HG03135 (cell line): ENCODE data around the gene SATL1.
"Not testable (repeated sequence)": the region's sequence is repeated elsewhere in the genome, so short reads cannot be mapped to it uniquely, and the experiment has no call there.

Experiments used
- ATAC-seq: cut with Tn5 transposase; IDR thresholded peaks from one replicate; pipeline ENCODE4 v1.9.1; 2021; ENCODE audit warnings: mild to moderate bottlenecking, moderate library complexity; ENCODE audit not compliant: unreplicated experiment

Gene SATL1

DNA sequence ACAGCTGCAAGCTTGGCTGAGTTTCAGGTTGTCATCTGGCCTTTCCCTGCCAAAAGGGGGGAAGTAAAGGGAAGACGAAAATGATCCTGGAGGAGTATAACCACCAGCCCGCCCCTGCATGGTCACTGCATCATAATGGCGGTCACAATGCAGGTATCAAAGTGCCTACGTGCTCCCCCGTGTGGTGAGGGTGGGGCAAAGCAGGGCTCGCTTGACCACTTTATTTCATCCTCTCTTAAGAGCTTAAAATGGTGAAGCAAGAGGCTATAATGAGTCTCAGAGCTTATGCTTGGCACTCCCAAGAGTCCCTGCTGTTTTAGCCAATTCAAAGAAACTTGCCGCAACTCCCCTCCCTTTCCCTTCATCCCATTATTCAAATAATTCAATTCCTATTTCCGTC is 134.3 kb downstream of the SATL1 start:
- ATAC-seq, result peak; percentile 68

DNA sequence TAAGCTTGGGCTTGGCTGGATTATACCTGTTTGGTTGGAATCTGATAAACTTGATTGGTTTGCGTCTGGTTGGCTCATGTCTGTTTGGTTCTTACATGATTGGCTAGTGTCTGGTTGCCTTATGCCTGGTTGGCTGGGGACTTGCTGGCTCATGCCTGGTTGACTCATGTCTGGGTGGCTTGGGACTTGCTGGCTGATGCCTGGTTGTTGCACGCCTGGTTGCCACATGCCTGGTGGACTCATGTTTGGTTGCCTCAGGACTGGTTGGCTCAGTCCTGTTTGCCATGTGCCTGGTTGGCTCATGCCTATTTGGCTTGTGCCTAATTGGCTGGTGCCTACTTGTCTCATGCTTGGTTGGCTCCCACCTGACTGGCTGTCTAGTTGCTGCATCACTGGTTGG is 135.4 kb downstream of the SATL1 start:
- ATAC-seq, result no peak

DNA sequence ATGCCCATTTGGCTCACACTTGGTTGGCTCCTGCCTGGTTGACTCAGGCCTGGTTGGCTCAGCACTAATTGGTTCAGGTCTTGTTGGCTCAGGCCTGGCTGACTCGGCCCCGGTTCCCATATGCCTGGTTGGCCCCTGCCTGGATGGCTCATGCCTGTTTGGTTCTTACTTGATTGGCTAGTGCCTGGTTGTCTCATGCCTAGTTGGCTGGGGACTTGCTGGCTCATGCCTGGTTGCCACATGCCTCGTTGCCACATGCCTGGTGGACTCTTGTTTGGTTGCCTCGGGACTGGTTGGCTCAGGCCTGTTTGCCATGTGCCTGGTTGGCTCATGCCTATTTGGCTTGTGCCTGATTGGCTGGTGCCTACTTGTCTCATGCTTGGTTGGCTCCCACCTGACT is 136.2 kb downstream of the SATL1 start:
- no peak for ATAC-seq

DNA sequence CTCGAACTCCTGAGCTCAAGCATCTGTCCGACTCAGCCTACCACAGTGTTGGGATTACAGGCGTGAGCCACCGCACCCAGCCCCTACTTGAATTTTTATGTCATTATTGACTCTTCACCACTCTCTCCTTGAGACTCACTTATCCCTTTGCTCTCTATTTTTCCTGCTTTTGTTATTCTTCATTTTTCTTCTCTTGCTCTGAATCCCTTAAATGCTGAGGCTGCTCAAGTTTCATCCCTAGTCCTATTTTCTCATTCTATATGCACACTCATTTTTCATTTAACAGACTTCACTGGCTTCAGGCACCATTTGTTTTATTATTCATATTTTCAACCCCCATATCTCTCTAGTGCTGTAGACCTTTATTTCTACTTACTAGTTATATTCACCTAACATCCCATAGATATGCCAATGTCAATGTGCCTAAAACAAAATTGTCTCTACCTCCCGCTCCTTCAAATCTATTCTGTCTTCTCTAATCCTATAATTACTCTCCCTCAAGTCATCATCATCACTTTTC is 154.2 kb downstream of the SATL1 start:
- no peak for ATAC-seq

DNA sequence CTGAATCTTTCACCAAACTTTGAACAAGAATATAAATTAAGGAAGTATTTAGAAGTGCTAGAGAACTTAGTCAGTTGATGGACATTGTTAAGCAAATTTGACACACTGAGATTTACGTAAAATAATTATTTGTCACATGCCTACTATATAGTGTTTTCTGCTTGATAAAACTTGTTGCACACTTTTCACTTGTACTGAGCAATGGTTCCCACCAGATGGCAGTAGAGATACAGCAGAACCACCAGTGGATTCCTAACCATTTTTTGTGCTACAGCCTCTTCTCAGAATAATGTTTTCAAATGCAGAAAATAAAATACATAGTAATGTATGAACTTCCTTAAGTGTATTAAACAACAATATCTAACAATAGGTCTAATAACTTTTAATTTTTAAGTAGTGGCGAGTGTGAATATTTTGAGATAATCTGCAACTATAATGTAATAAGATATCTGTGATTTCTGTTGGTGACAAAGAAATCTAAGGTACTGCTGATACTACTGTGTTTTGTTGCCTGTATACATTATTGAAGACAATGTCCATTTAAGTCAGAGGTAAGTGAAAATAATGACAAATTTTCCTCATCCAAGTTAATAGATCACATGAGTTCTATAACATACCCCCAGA is 158.7 kb downstream of the SATL1 start:
- peak; percentile 92 for ATAC-seq

DNA sequence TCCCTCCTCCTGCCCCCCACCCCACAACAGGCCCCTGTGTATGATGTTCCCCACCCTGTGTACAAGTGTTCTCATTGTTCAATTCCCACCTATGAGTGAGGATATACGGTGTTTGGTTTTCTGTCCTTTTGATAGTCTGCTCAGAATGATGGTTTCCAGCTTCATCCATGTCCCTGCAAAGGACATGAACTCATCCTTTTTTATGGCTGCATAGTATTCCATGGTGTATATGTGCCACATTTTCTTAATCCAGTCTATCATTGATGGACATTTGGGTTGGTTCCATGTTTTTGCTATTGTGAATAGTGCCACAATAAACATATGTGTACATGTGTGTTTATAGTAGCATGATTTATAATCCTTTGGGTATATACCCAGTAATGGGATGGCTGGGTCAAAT is 166.3 kb downstream of the SATL1 start:
- not testable (repeated sequence) for ATAC-seq

DNA sequence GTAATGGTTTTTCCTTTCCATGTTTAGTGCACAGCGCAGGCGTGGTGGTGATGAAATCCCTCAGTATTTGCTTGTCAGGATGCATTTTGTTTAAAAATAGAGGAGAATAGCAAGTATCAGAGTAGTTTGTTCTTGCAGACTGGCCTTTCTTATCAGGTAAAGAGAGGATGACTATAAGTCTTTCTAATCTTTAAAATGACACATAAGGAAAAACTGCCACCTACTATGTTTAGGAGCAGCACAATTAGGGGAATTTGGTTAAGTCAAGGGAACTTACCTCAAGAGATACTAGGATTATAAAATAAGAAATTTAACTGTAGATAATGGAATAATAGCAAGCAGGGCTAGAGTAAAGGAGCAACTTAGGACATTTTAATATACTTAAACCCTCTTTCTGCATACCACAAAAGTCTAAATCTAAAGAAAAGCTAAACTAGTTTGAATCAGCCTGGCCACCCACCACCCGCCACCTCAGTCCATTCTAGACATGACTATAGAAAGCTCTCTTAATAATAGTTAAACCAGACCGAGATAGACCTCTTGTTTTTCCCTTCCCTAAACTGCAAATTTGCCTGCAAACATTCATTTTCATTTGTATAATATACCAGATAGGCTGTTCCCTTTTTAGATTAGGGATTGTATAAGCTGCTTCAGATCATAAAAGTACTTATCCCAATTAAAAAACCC is 177.9 kb downstream of the SATL1 start:
- ATAC-seq, result peak; percentile 67

DNA sequence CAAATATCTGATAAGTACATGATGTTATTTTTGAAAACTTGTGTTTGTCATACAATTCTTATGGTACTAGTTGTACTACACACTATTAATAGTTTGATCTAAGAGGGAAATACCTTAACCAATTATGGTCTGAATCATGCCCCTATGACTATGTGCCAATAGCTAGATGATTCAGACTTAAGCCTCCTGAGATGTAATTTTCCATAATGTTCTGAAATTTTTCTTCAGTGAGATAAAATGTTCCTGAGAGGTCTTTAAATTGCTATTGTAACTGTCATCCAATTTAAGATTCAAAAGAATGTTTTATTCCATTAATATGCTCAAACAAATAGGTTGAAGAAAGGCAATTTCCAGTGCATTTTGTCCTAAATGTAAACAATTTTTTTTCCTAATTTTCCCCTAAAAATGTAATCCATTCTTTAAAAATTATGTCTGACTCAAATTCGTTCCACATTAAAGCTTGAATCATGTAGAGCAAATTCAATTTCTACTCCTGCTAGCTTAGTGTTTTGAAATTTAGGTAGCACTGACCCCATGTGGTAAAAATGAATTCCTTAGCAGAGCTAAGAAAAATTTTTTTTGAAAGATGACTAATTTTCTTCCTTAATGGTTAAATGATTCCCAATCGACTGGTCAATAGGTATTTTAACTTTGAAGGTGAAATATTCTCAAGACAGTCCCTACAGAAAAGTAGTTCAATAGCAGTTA is 190.8 kb downstream of the SATL1 start:
- no peak for ATAC-seq

DNA sequence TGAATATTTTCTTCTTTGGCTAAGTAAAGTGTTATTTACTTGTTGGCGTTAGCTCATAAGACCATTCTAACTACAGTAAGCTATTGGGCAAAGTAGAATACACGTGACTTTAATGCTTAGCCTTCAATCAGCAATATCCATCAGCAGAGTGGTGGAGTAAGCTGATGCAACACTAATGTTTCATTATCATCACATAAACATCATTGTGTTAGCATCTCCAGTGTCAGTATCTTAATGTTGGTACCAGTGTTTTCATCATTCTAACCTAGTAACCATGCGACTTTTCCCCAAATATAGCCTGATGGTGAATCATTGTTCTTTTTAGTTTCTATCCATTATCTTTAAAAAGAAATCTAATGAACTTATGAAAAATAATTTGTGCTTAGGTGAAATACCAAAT is 191.4 kb downstream of the SATL1 start:
- ATAC-seq, result no peak

DNA sequence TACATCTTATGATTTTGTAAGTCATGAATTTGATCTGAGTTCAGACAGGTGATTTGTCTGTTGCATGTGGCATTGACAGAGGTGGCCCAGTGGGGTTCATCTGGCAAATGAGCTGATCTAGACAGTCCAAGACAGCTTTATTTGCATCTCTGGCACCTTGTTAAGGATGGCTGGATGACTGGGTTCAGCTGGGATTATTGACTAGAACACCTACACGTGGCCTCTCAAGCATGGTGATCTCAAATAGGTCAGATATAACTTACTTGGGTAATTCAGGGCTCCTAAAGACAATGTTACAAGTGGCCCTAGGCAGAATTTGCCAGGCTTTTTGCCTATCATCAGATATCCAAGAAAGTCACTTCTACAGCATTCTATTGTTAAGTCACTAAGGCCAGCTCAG is 192.0 kb downstream of the SATL1 start:
- ATAC-seq, result no peak
